ENCODE data around the gene IPMK.
A peak's percentile ranks its signal among the peaks of the same experiment; 100 is the strongest.
"Not testable (repeated sequence)": the region's sequence is repeated elsewhere in the genome, so short reads cannot be mapped to it uniquely, and the experiment has no call there.

The IPMK gene

GRCh38 chr10:58265249-58265648 lies 2.4 kb downstream of the IPMK start:
- Histone ChIP-seq H3K27ac (ENCODE audit: poor library complexity, severe bottlenecking) (peak overlapping the region; percentile 89), H3K4me3 (ENCODE audit: severe bottlenecking) (no peak overlapping the region)
- TF ChIP-seq CTCF (IDR thresholded peaks at IDR 0.05; ENCODE audit: poor library complexity, severe bottlenecking) = no peak

GRCh38 chr10:58264780-58265179 lies 2.9 kb downstream of the IPMK start:
- no peaks in the 10 kb centered on the region for H3K27me3 ChIP-seq (ENCODE audit: insufficient read depth, poor library complexity, severe bottlenecking)
- no peak for ATAC-seq (ENCODE audit: low read depth)
- no peaks in the 10 kb centered on the region for H3K9me3 ChIP-seq (ENCODE audit: severe bottlenecking)
- no peaks in the 10 kb centered on the region for H3K36me3 ChIP-seq (ENCODE audit: low read depth)
- peak overlapping the region; percentile 89 for H3K27ac ChIP-seq (ENCODE audit: poor library complexity, severe bottlenecking)
- no peak overlapping the region for H3K4me3 ChIP-seq (ENCODE audit: severe bottlenecking)
- TF ChIP-seq CTCF (IDR thresholded peaks at IDR 0.05; ENCODE audit: poor library complexity, severe bottlenecking) = no peak
- H3K4me1 ChIP-seq (ENCODE audit: insufficient read depth, poor library complexity, severe bottlenecking) = peaks cover 14% of the 10 kb centered on the region
- no peak for DNase-seq (ENCODE audit: low spot score)

More at GRCh38 chr10:58265249-58265648, 2.4 kb downstream of the IPMK start:
- DNase-seq (ENCODE audit: low spot score) = no peak
- Histone ChIP-seq H3K4me1 (ENCODE audit: insufficient read depth, poor library complexity, severe bottlenecking) (peaks cover 14% of the 10 kb centered on the region), H3K36me3 (ENCODE audit: low read depth) (no peaks in the 10 kb centered on the region), H3K27me3 (ENCODE audit: insufficient read depth, poor library complexity, severe bottlenecking) (no peaks in the 10 kb centered on the region), H3K9me3 (ENCODE audit: severe bottlenecking) (no peaks in the 10 kb centered on the region)
- ATAC-seq (ENCODE audit: low read depth) = no peak

GRCh38 chr10:58262766-58263165 lies 4.9 kb downstream of the IPMK start:
- H3K27ac ChIP-seq (ENCODE audit: poor library complexity, severe bottlenecking) = no peak overlapping the region
- no peak for DNase-seq (ENCODE audit: low spot score)
- H3K4me3 ChIP-seq (ENCODE audit: severe bottlenecking) = no peak overlapping the region
- no peaks in the 10 kb centered on the region for H3K9me3 ChIP-seq (ENCODE audit: severe bottlenecking)
- TF ChIP-seq CTCF (IDR thresholded peaks at IDR 0.05; ENCODE audit: poor library complexity, severe bottlenecking) = no peak
- no peak for ATAC-seq (ENCODE audit: low read depth)
- H3K27me3 ChIP-seq (ENCODE audit: insufficient read depth, poor library complexity, severe bottlenecking) = no peaks in the 10 kb centered on the region
- H3K36me3 ChIP-seq (ENCODE audit: low read depth) = no peaks in the 10 kb centered on the region
- peaks cover 14% of the 10 kb centered on the region for H3K4me1 ChIP-seq (ENCODE audit: insufficient read depth, poor library complexity, severe bottlenecking)

GRCh38 chr10:58260334-58260733 lies 7.4 kb downstream of the IPMK start:
- no peak overlapping the region for H3K4me3 ChIP-seq (ENCODE audit: severe bottlenecking)
- ATAC-seq (ENCODE audit: low read depth) = no peak
- no peak for TF ChIP-seq CTCF (IDR thresholded peaks at IDR 0.05; ENCODE audit: poor library complexity, severe bottlenecking)

GRCh38 chr10:58258977-58259692 lies 8.6 kb downstream of the IPMK start:
- no peaks in the 10 kb centered on the region for H3K27me3 ChIP-seq (ENCODE audit: insufficient read depth, poor library complexity, severe bottlenecking)
- ATAC-seq (ENCODE audit: low read depth) (no peak), DNase-seq (ENCODE audit: low spot score) (no peak)
- H3K4me3 ChIP-seq (ENCODE audit: severe bottlenecking) = no peak overlapping the region
- peaks cover 2% of the 10 kb centered on the region for H3K9me3 ChIP-seq (ENCODE audit: severe bottlenecking)
- no peaks in the 10 kb centered on the region for H3K36me3 ChIP-seq (ENCODE audit: low read depth)
- TF ChIP-seq CTCF (IDR thresholded peaks at IDR 0.05; ENCODE audit: poor library complexity, severe bottlenecking) = peak; percentile 34
- no peaks in the 10 kb centered on the region for H3K4me1 ChIP-seq (ENCODE audit: insufficient read depth, poor library complexity, severe bottlenecking)
- no peak overlapping the region for H3K27ac ChIP-seq (ENCODE audit: poor library complexity, severe bottlenecking)

More at GRCh38 chr10:58260334-58260733, 7.4 kb downstream of the IPMK start:
- H3K36me3 ChIP-seq (ENCODE audit: low read depth) = no peaks in the 10 kb centered on the region
- no peak for DNase-seq (ENCODE audit: low spot score)
- H3K27me3 ChIP-seq (ENCODE audit: insufficient read depth, poor library complexity, severe bottlenecking) = no peaks in the 10 kb centered on the region
- H3K9me3 ChIP-seq (ENCODE audit: severe bottlenecking) = peaks cover 2% of the 10 kb centered on the region
- H3K27ac ChIP-seq (ENCODE audit: poor library complexity, severe bottlenecking) = no peak overlapping the region
- H3K4me1 ChIP-seq (ENCODE audit: insufficient read depth, poor library complexity, severe bottlenecking) = peaks cover 6% of the 10 kb centered on the region

- not testable (repeated sequence) for H3K27ac ChIP-seq (ENCODE audit: poor library complexity, severe bottlenecking); H3K4me3 ChIP-seq (ENCODE audit: severe bottlenecking); DNase-seq (ENCODE audit: low spot score); ATAC-seq (ENCODE audit: low read depth); H3K9me3 ChIP-seq (ENCODE audit: severe bottlenecking); H3K36me3 ChIP-seq (ENCODE audit: low read depth); H3K27me3 ChIP-seq (ENCODE audit: insufficient read depth, poor library complexity, severe bottlenecking); H3K4me1 ChIP-seq (ENCODE audit: insufficient read depth, poor library complexity, severe bottlenecking)
Measured at GRCh38 chr10:58256013-58256780, 11.5 kb downstream of the IPMK start.
